Breast epithelium (tissue), 3 donors: ENCODE measurements around the gene MPST.

Experiments used
- POLR2A ChIP-seq: fragments of 450-650 bp; IDR thresholded peaks from one replicate; pipeline ENCODE4 v1.6.1; 2016; ENCODE audit warnings: antibody characterized with exemption, mild to moderate bottlenecking, moderate library complexity
- POLR2AphosphoS5 ChIP-seq, 3 donors: sonication (generic); formaldehyde crosslinking; IDR thresholded peaks; one replicate each; pipeline ENCODE4 v1.6.1; 2017; ENCODE audit warnings: antibody characterized with exemption in 3 of 3
- TF ChIP-seq, protein P1 (sequence below), 3 donors: fragments of 450-650 bp; IDR thresholded peaks; one replicate each; pipeline ENCODE4 v1.5.1; 2016 to 2017; ENCODE audit warnings: antibody characterized with exemption in 3 of 3, mild to moderate bottlenecking in 3 of 3, moderate library complexity in 3 of 3

DNA sequence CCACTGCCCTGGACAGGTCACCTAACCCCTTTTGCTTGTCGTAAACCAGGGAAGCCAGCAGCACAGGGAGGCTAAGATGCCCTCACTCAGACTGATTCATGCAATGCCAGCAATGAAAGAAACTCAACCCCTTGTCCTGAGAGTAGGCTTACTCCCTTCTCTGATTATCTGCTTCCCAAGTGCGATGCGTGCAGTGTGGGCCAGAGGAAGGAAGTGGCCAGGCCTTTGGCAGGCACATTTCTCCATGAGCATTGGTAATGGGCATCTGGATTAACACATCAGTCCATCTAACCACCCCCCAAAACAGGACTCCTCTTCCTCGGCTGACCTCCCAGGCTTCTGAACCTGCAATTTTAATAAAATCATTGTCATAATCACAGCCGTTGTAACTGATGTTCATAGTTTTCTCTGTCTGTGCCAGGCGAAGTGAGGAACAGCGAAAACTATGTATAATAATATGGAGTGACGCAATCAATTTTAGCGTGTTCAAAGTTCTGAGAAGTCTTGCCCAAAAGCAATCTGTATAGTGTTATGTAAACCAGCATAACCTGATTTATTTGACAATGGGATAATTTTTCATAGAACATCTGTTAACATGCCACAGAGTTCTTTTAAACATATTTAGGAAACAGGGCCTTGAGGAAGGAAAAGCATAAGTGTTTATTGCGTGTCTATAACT is 34.2 kb upstream of the MPST start:
- TF ChIP-seq, protein P1, sequence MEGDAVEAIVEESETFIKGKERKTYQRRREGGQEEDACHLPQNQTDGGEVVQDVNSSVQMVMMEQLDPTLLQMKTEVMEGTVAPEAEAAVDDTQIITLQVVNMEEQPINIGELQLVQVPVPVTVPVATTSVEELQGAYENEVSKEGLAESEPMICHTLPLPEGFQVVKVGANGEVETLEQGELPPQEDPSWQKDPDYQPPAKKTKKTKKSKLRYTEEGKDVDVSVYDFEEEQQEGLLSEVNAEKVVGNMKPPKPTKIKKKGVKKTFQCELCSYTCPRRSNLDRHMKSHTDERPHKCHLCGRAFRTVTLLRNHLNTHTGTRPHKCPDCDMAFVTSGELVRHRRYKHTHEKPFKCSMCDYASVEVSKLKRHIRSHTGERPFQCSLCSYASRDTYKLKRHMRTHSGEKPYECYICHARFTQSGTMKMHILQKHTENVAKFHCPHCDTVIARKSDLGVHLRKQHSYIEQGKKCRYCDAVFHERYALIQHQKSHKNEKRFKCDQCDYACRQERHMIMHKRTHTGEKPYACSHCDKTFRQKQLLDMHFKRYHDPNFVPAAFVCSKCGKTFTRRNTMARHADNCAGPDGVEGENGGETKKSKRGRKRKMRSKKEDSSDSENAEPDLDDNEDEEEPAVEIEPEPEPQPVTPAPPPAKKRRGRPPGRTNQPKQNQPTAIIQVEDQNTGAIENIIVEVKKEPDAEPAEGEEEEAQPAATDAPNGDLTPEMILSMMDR (IDR thresholded peaks at IDR 0.05), result no peak
- no peak for TF ChIP-seq POLR2A
- TF ChIP-seq POLR2AphosphoS5 (IDR thresholded peaks at IDR 0.05), result no peak
